ENCODE data around the gene PEX13.

DNA sequence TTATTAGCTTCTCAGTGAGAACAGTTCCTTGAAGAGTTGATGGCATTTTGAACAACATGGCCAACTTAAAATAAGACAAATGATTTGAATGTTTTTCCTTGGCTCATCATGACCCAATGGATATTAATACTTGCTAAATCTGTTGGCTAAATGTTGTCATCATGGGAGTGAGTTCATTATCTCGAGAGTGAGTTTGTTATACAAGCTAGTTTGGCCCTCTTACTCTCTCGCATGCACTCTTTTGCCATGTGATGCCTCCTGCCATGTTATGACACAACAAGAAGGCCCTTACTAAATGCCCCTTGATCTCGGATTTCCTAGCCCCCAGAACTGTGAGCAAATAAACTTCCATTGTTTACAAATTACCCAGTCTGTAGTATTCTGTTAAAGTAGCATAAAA is 25.3 kb downstream of the PEX13 start:
- TF ChIP-seq CTCF (IDR thresholded peaks at IDR 0.05 in 8 of 11, conservative IDR thresholded peaks at IDR 0.05 in 3 of 11) (no peak), POLR2AphosphoS5 (IDR thresholded peaks at IDR 0.05) (no peak)
